Measurements from ENCODE around the gene GLT8D1.

GLT8D1 gene

GRCh38 chr3:52705438-52705687 is 228 bp downstream of the GLT8D1 start:
- peak overlapping the region; percentile 97 for H3K27ac ChIP-seq
- no peak for DNase-seq
- H3K36me3 ChIP-seq (replicated peaks): peaks cover 3% of the 10 kb centered on the region
- no peak for TF ChIP-seq CTCF (IDR thresholded peaks at IDR 0.05; ENCODE audit: low read depth, low read length, missing control alignments)
- H3K4me3 ChIP-seq (ENCODE audit: low read depth, low read length): peak overlapping the region; percentile 96
- in situ Hi-C loops (cut with HindIII; ENCODE audit: low pct_ligation_motif_present, low sequenced_read_pairs): no loop called here
- H3K27me3 ChIP-seq (replicated peaks): no peaks in the 10 kb centered on the region

GRCh38 chr3:52704611-52705437 is 767 bp downstream of the GLT8D1 start:
- no peaks in the 10 kb centered on the region for H3K27me3 ChIP-seq (replicated peaks)
- in situ Hi-C loops (cut with HindIII; ENCODE audit: low pct_ligation_motif_present, low sequenced_read_pairs): no loop called here

GRCh38 chr3:52703341-52703740 is 2.2 kb downstream of the GLT8D1 start:
- DNase-seq: no peak
- Histone ChIP-seq H3K36me3 (replicated peaks) (peaks cover 9% of the 10 kb centered on the region), H3K4me3 (ENCODE audit: low read depth, low read length) (no peak overlapping the region), H3K27ac (no peak overlapping the region), H3K27me3 (replicated peaks) (no peaks in the 10 kb centered on the region)
- TF ChIP-seq CTCF (IDR thresholded peaks at IDR 0.05; ENCODE audit: low read depth, low read length, missing control alignments): no peak
- in situ Hi-C loops (cut with HindIII; ENCODE audit: low pct_ligation_motif_present, low sequenced_read_pairs): no loop called here

More at GRCh38 chr3:52704611-52705437, 767 bp downstream of the GLT8D1 start:
- Histone ChIP-seq H3K4me3 (ENCODE audit: low read depth, low read length) (peak overlapping the region; percentile 96), H3K27ac (peak overlapping the region; percentile 97), H3K36me3 (replicated peaks) (peaks cover 6% of the 10 kb centered on the region)
- DNase-seq: peak; percentile 12
- no peak for TF ChIP-seq CTCF (IDR thresholded peaks at IDR 0.05; ENCODE audit: low read depth, low read length, missing control alignments)

GRCh38 chr3:52697632-52697965 is 8.0 kb downstream of the GLT8D1 start:
- no peak overlapping the region for H3K4me3 ChIP-seq (ENCODE audit: low read depth, low read length)
- H3K27ac ChIP-seq: no peak overlapping the region
- no peaks in the 10 kb centered on the region for H3K27me3 ChIP-seq (replicated peaks)
- H3K36me3 ChIP-seq (replicated peaks): peaks cover 61% of the 10 kb centered on the region
- TF ChIP-seq CTCF (IDR thresholded peaks at IDR 0.05; ENCODE audit: low read depth, low read length, missing control alignments): no peak
- no peak for DNase-seq
- in situ Hi-C loops (cut with HindIII; ENCODE audit: low pct_ligation_motif_present, low sequenced_read_pairs): no loop called here

GRCh38 chr3:52696830-52697631 is 8.6 kb downstream of the GLT8D1 start:
- no peak for DNase-seq
- H3K36me3 ChIP-seq (replicated peaks): peaks cover 67% of the 10 kb centered on the region
- in situ Hi-C loops (cut with HindIII; ENCODE audit: low pct_ligation_motif_present, low sequenced_read_pairs): no loop called here
- H3K4me3 ChIP-seq (ENCODE audit: low read depth, low read length): no peak overlapping the region
- no peaks in the 10 kb centered on the region for H3K27me3 ChIP-seq (replicated peaks)
- no peak overlapping the region for H3K27ac ChIP-seq
- TF ChIP-seq CTCF (IDR thresholded peaks at IDR 0.05; ENCODE audit: low read depth, low read length, missing control alignments): no peak

All from brain microvascular endothelial cell (primary cell).